Measurements from ENCODE around the gene AFG1L. TPM values are rescaled to one million over a fixed set of nuclear protein-coding genes. Genes with fewer than 3 reads are reported as not detected.
A peak's percentile ranks its signal among the peaks of the same experiment; 100 is the strongest.

Gene AFG1L
- total and polyA plus RNA-seq, 7 donors, result 2.4 to 10.4 (median 5.4) TPM

- 63 to 78% (median 75%) methylated on average over 5 of the region's 5 CpGs for WGBS, 3 donors
- Histone ChIP-seq H3K4me3 (no peak overlapping the region), H3K27me3 (ENCODE audit: insufficient read depth in 3 of 3, low read length in 2 of 3) (no peaks in the 10 kb centered on the region), H3K36me3 (ENCODE audit: insufficient read depth in 1 of 2, low read depth in 1 of 2) (peaks cover 0 to 13% of the 10 kb centered on the region in 2 donors), H3K4me1 (peaks cover 7% of the 10 kb centered on the region), H3K27ac (no peak overlapping the region), H3K9me3 (no peaks in the 10 kb centered on the region)
- TF ChIP-seq CTCF (IDR thresholded peaks at IDR 0.05), result no peak
- DNase-seq (no peak), ATAC-seq (peak in 1 of 4 donors; percentile 25)
- intact Hi-C loops (cut with DNase I), result no loop called here
Measured at GRCh38 chr6:108359901-108360882, 65.3 kb downstream of the AFG1L start.

- H3K4me1 ChIP-seq, result peaks cover 8% of the 10 kb centered on the region
- no peaks in the 10 kb centered on the region for H3K27me3 ChIP-seq (ENCODE audit: insufficient read depth in 3 of 3, low read length in 2 of 3)
- H3K9me3 ChIP-seq, result no peaks in the 10 kb centered on the region
- no peak for TF ChIP-seq CTCF (IDR thresholded peaks at IDR 0.05)
- H3K36me3 ChIP-seq (ENCODE audit: insufficient read depth in 1 of 2, low read depth in 1 of 2), result peaks cover 0 to 13% of the 10 kb centered on the region in 2 donors
- intact Hi-C loops (cut with DNase I), result no loop called here
- no peak for ATAC-seq
- WGBS, 3 donors, result 93 to 100% (median 95%) methylated on average over 2 of the region's 2 CpGs
- no peak overlapping the region for H3K27ac ChIP-seq
- no peak overlapping the region for H3K4me3 ChIP-seq
- no peak for DNase-seq
Measured at GRCh38 chr6:108360919-108361311, 66.1 kb downstream of the AFG1L start.

GRCh38 chr6:108361312-108361932 is 66.6 kb downstream of the AFG1L start:
- WGBS, 3 donors, result 88 to 92% (median 91%) methylated on average over 5 of the region's 5 CpGs
- intact Hi-C loops (cut with DNase I), result no loop called here
- no peak for ATAC-seq
- H3K4me3 ChIP-seq, result no peak overlapping the region
- H3K9me3 ChIP-seq, result no peaks in the 10 kb centered on the region
- H3K27me3 ChIP-seq (ENCODE audit: insufficient read depth in 3 of 3, low read length in 2 of 3), result no peaks in the 10 kb centered on the region
- H3K4me1 ChIP-seq, result peaks cover 8% of the 10 kb centered on the region
- DNase-seq, result no peak
- peaks cover 0 to 13% of the 10 kb centered on the region in 2 donors for H3K36me3 ChIP-seq (ENCODE audit: insufficient read depth in 1 of 2, low read depth in 1 of 2)
- no peak overlapping the region for H3K27ac ChIP-seq
- no peak for TF ChIP-seq CTCF (IDR thresholded peaks at IDR 0.05)

GRCh38 chr6:108362455-108362854 is 67.6 kb downstream of the AFG1L start:
- DNase-seq, result no peak
- WGBS, 3 donors, result 88 to 96% (median 91%) methylated on average over 1 of the region's 1 CpG

More at GRCh38 chr6:108362455-108362854, 67.6 kb downstream of the AFG1L start:
- Histone ChIP-seq H3K9me3 (no peaks in the 10 kb centered on the region), H3K4me3 (no peak overlapping the region), H3K36me3 (ENCODE audit: insufficient read depth in 1 of 2, low read depth in 1 of 2) (peaks cover 0 to 4% of the 10 kb centered on the region in 2 donors), H3K27me3 (ENCODE audit: insufficient read depth in 3 of 3, low read length in 2 of 3) (no peaks in the 10 kb centered on the region), H3K27ac (no peak overlapping the region), H3K4me1 (peaks cover 8% of the 10 kb centered on the region)
- intact Hi-C loops (cut with DNase I), result no loop called here
- ATAC-seq, result no peak
- no peak for TF ChIP-seq CTCF (IDR thresholded peaks at IDR 0.05)
